ENCODE data around the gene FAM72A. TPM values are rescaled to one million over a fixed set of nuclear protein-coding genes. Genes with fewer than 3 reads are reported as not detected.
"Not testable (repeated sequence)": the region's sequence is repeated elsewhere in the genome, so short reads cannot be mapped to it uniquely, and the experiment has no call there.

The FAM72A gene
- 1.9 TPM for polyA plus RNA-seq (2013, experiment 1 of 2)
- polyA plus RNA-seq (2013, experiment 2 of 2): 1.9 TPM

DNA sequence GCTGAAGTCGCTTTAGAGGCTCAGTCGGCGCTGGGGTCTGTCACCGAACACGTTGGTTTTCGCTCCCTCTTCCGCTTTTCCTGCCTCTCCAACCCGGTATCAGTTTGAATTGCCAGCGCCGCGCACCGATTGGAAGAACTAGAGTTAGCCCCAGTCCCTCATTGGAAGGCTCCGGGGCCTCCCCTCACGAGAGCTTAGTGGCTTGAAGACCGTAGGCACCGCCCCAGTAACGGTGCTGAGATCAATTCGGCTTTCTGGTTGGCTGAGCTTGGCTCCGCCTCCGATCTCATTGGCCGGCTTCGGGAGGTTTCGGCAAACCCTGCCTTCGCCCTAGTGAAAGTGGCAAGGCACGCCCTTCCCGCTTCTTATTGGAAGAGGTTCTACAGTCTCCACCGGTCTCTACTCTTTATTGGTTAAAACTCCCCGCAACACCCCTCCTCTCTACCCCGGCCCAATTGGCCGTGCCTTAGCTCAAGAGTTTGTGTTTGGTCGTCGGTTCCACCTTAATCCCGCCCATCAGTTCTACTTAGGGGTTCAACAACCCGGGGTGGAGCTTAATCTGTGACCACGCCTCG lies at the start of gene FAM72A:
Gene FAM72A, minus strand, starts transcription at position 51 of the 575 bp plus-strand sequence. CDS start 814 bp downstream, outside the sequence.
- 2% methylated on average over 14 of the region's 36 CpGs for WGBS

DNA sequence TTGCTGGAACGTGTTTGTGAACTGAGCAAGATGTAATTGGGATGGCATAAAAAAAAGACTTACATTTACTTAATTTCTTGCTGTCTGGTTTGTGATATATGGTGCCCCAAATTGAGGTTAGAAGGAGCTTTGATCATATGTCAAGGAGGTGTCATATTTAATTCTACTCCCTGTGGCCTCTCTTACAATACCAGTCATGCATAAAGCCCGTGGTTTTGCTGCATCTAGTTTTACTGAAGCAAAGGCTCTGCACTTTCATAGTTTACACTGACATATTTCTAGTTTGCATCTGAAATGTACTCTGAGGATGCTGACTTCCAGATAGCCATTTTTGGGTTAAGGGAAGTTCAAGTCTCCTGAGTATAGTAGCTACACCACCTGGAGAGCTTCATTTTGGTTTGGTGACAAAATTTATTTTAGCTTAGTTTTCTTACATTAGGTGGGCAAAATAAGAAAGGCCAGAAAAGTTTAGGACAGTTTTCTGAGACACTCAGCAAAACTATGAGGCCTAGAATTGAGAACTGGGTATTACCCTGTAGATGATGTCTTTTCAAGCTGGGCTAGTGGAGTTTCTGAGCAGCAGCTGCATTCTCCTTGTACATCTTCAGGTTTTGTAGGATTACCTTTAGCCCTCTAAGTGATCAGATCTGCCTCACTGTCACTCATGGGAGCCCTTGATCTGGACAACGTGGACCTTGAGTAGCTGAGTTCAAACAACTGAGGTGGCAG lies 48.5 kb upstream of the FAM72A start:
- H3K4ac ChIP-seq (ENCODE audit: low read depth in 1 of 2, low read length in 2 of 2); H4K91ac ChIP-seq (ENCODE audit: low read length); DNase-seq; H3K14ac ChIP-seq (ENCODE audit: low read length in 2 of 2); H3K27ac ChIP-seq (ENCODE audit: low read length, poor library complexity, severe bottlenecking); H3K4me1 ChIP-seq (ENCODE audit: control insufficient read depth, insufficient read depth, low read depth, low read length); H2BK12ac ChIP-seq (ENCODE audit: low read length in 2 of 2); H3K36me3 ChIP-seq (ENCODE audit: control insufficient read depth in 1 of 2, insufficient read depth in 2 of 2, low read depth in 1 of 2, low read length in 2 of 2); H4K8ac ChIP-seq (ENCODE audit: low read length); H2AK5ac ChIP-seq (ENCODE audit: low read length, severe bottlenecking); H3K18ac ChIP-seq (ENCODE audit: low read depth in 1 of 2, low read length in 2 of 2); H3K9ac ChIP-seq (ENCODE audit: low read length); H3K27me3 ChIP-seq (ENCODE audit: control insufficient read depth in 1 of 2, insufficient read depth in 1 of 2, low read length in 2 of 2); H2BK5ac ChIP-seq (ENCODE audit: low read depth, low read length, poor library complexity, severe bottlenecking); H3K79me1 ChIP-seq (replicated peaks; ENCODE audit: low read length, poor library complexity, severe bottlenecking); H3K4me3 ChIP-seq (ENCODE audit: insufficient read depth in 1 of 2, low read depth in 1 of 2, low read length in 2 of 2); H3K9me3 ChIP-seq (ENCODE audit: control insufficient read depth, low read length); H2AFZ ChIP-seq (ENCODE audit: low read depth, low read length); H2BK120ac ChIP-seq (ENCODE audit: low read depth, low read length); H3K4me2 ChIP-seq (ENCODE audit: low read length, poor library complexity, severe bottlenecking); H3K23ac ChIP-seq (ENCODE audit: low read length in 2 of 2); H2BK15ac ChIP-seq (ENCODE audit: low read depth, poor library complexity, severe bottlenecking): not testable (repeated sequence)
- 100% methylated on average over 1 of the region's 3 CpGs for WGBS

More for the DNA sequence above, at the start of gene FAM72A:
- H2BK12ac ChIP-seq (ENCODE audit: low read length in 2 of 2); H3K4me2 ChIP-seq (ENCODE audit: low read length, poor library complexity, severe bottlenecking); H4K8ac ChIP-seq (ENCODE audit: low read length); H3K9me3 ChIP-seq (ENCODE audit: control insufficient read depth, low read length); H3K36me3 ChIP-seq (ENCODE audit: control insufficient read depth in 1 of 2, insufficient read depth in 2 of 2, low read depth in 1 of 2, low read length in 2 of 2); H2BK120ac ChIP-seq (ENCODE audit: low read depth, low read length); H3K4me1 ChIP-seq (ENCODE audit: control insufficient read depth, insufficient read depth, low read depth, low read length); H2BK5ac ChIP-seq (ENCODE audit: low read depth, low read length, poor library complexity, severe bottlenecking); H3K18ac ChIP-seq (ENCODE audit: low read depth in 1 of 2, low read length in 2 of 2); H3K23ac ChIP-seq (ENCODE audit: low read length in 2 of 2); H2BK15ac ChIP-seq (ENCODE audit: low read depth, poor library complexity, severe bottlenecking); H3K79me1 ChIP-seq (replicated peaks; ENCODE audit: low read length, poor library complexity, severe bottlenecking); H3K4ac ChIP-seq (ENCODE audit: low read depth in 1 of 2, low read length in 2 of 2); H3K14ac ChIP-seq (ENCODE audit: low read length in 2 of 2); H4K91ac ChIP-seq (ENCODE audit: low read length); H2AFZ ChIP-seq (ENCODE audit: low read depth, low read length); H2AK5ac ChIP-seq (ENCODE audit: low read length, severe bottlenecking); H3K27me3 ChIP-seq (ENCODE audit: control insufficient read depth in 1 of 2, insufficient read depth in 1 of 2, low read length in 2 of 2): not testable (repeated sequence)
- peak; percentile 100 for DNase-seq
- Histone ChIP-seq H3K4me3 (ENCODE audit: insufficient read depth in 1 of 2, low read depth in 1 of 2, low read length in 2 of 2) (peak within 1 kb of the TSS; percentile 56 to 59), H3K27ac (ENCODE audit: low read length, poor library complexity, severe bottlenecking) (peak within 1 kb of the TSS; percentile 69), H3K9ac (ENCODE audit: low read length) (peak within 1 kb of the TSS; percentile 72)

DNA sequence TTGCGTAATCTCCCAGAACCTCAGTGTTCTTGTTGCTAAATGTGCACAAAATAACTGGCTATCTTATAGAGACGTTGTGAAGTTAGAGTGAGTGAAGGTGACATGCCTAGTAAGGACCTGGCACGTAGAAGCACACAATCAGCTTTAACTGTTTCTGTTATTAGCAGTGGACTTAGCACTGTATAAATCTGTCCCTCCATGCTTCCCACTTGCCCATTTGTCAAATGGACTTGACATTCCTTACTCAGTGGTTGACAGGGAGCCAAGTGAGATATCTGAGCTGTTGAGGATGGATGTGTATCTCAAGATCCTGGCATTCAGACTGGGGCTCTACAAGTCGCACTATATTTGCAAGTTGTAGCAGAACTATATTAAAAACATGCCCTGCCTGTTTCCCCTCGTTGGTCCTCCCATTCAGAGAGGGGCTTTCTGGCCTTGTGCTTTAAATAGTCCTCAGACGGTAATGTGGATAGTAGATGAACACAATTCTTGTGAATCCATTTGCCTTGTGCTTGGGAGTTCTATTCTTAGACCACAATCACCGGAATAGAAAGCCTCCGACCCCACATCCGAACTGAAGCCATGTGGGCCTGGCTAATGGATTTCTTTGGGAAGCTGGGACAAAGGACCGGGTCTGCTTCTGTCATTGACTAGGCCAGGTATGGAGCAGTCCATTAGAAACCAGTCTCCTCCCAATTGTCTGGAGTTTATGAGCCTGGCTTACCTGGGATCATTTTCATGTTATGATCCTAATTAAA lies 43.7 kb upstream of the FAM72A start:
- H3K27me3 ChIP-seq (ENCODE audit: control insufficient read depth in 1 of 2, insufficient read depth in 1 of 2, low read length in 2 of 2); H3K4me3 ChIP-seq (ENCODE audit: insufficient read depth in 1 of 2, low read depth in 1 of 2, low read length in 2 of 2); H2BK120ac ChIP-seq (ENCODE audit: low read depth, low read length); H2BK5ac ChIP-seq (ENCODE audit: low read depth, low read length, poor library complexity, severe bottlenecking); DNase-seq; H2BK15ac ChIP-seq (ENCODE audit: low read depth, poor library complexity, severe bottlenecking); H2AK5ac ChIP-seq (ENCODE audit: low read length, severe bottlenecking); H3K9ac ChIP-seq (ENCODE audit: low read length); H3K79me1 ChIP-seq (replicated peaks; ENCODE audit: low read length, poor library complexity, severe bottlenecking); H3K23ac ChIP-seq (ENCODE audit: low read length in 2 of 2); H2AFZ ChIP-seq (ENCODE audit: low read depth, low read length); H3K4me2 ChIP-seq (ENCODE audit: low read length, poor library complexity, severe bottlenecking); H2BK12ac ChIP-seq (ENCODE audit: low read length in 2 of 2); H3K18ac ChIP-seq (ENCODE audit: low read depth in 1 of 2, low read length in 2 of 2); H4K91ac ChIP-seq (ENCODE audit: low read length); H3K14ac ChIP-seq (ENCODE audit: low read length in 2 of 2); H3K4me1 ChIP-seq (ENCODE audit: control insufficient read depth, insufficient read depth, low read depth, low read length); H3K27ac ChIP-seq (ENCODE audit: low read length, poor library complexity, severe bottlenecking); H4K8ac ChIP-seq (ENCODE audit: low read length); H3K9me3 ChIP-seq (ENCODE audit: control insufficient read depth, low read length); H3K36me3 ChIP-seq (ENCODE audit: control insufficient read depth in 1 of 2, insufficient read depth in 2 of 2, low read depth in 1 of 2, low read length in 2 of 2); H3K4ac ChIP-seq (ENCODE audit: low read depth in 1 of 2, low read length in 2 of 2): not testable (repeated sequence)
- WGBS: no CpG with 5 or more reads among the region's 10 CpGs

DNA sequence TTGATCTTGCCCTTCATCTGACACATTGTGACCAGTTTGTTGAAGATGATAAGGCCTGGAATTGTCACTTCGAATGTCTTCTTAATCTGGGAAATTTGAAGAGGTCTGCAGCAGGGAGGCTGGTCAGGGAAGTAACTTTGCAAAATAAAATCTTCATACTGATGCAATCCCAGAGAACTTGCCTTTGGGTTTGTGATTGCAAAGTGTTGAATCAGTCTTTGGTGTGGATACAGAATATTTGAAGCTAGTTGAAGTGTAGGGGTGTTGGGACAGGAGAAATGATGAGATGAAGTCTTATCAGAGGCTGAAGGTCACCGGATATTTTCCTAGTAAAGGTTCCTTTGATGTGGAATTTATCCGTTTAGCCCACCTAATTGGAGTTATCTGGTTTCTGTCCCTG lies 42.8 kb upstream of the FAM72A start:
- H3K18ac ChIP-seq (ENCODE audit: low read depth in 1 of 2, low read length in 2 of 2); H2AFZ ChIP-seq (ENCODE audit: low read depth, low read length); H4K8ac ChIP-seq (ENCODE audit: low read length); DNase-seq; H3K4ac ChIP-seq (ENCODE audit: low read depth in 1 of 2, low read length in 2 of 2); H2BK5ac ChIP-seq (ENCODE audit: low read depth, low read length, poor library complexity, severe bottlenecking); H3K9ac ChIP-seq (ENCODE audit: low read length); H3K27ac ChIP-seq (ENCODE audit: low read length, poor library complexity, severe bottlenecking); H3K4me2 ChIP-seq (ENCODE audit: low read length, poor library complexity, severe bottlenecking); H3K36me3 ChIP-seq (ENCODE audit: control insufficient read depth in 1 of 2, insufficient read depth in 2 of 2, low read depth in 1 of 2, low read length in 2 of 2); H3K27me3 ChIP-seq (ENCODE audit: control insufficient read depth in 1 of 2, insufficient read depth in 1 of 2, low read length in 2 of 2); H3K14ac ChIP-seq (ENCODE audit: low read length in 2 of 2); H3K4me3 ChIP-seq (ENCODE audit: insufficient read depth in 1 of 2, low read depth in 1 of 2, low read length in 2 of 2); H2BK120ac ChIP-seq (ENCODE audit: low read depth, low read length); H3K9me3 ChIP-seq (ENCODE audit: control insufficient read depth, low read length); H2BK12ac ChIP-seq (ENCODE audit: low read length in 2 of 2); H2BK15ac ChIP-seq (ENCODE audit: low read depth, poor library complexity, severe bottlenecking); H2AK5ac ChIP-seq (ENCODE audit: low read length, severe bottlenecking); H4K91ac ChIP-seq (ENCODE audit: low read length); H3K4me1 ChIP-seq (ENCODE audit: control insufficient read depth, insufficient read depth, low read depth, low read length); H3K79me1 ChIP-seq (replicated peaks; ENCODE audit: low read length, poor library complexity, severe bottlenecking); H3K23ac ChIP-seq (ENCODE audit: low read length in 2 of 2): not testable (repeated sequence)
- no CpG with 5 or more reads among the region's 3 CpGs for WGBS
